Measurements from ENCODE around the gene BLOC1S5.
A peak's percentile ranks its signal among the peaks of the same experiment; 100 is the strongest.

The BLOC1S5 gene

GRCh38 chr6:8064638-8065518 lies 689 bp upstream of the BLOC1S5 start:
- TF ChIP-seq CTCF (IDR thresholded peaks at IDR 0.05; ENCODE audit: extremely low read depth, insufficient read depth, missing control alignments) = no peak
- DNase-seq (ENCODE audit: low spot score) = no peak
- in situ Hi-C loops (cut with MboI; ENCODE audit: low pct_unique_long_range_greater_than_20kb, low sequenced_read_pairs, unreplicated experiment) = no loop called here

- in situ Hi-C loops (cut with MboI; ENCODE audit: low pct_unique_long_range_greater_than_20kb, low sequenced_read_pairs, unreplicated experiment) = no loop called here
- TF ChIP-seq CTCF (IDR thresholded peaks at IDR 0.05; ENCODE audit: extremely low read depth, insufficient read depth, missing control alignments) = no peak
- DNase-seq (ENCODE audit: low spot score) = no peak
These were observed 2.5 kb downstream of the BLOC1S5 start for GRCh38 chr6:8061736-8062135.

GRCh38 chr6:8060346-8060745 lies 3.8 kb downstream of the BLOC1S5 start:
- no peak for TF ChIP-seq CTCF (IDR thresholded peaks at IDR 0.05; ENCODE audit: extremely low read depth, insufficient read depth, missing control alignments)
- DNase-seq (ENCODE audit: low spot score) = no peak
- in situ Hi-C loops (cut with MboI; ENCODE audit: low pct_unique_long_range_greater_than_20kb, low sequenced_read_pairs, unreplicated experiment) = no loop called here

- TF ChIP-seq CTCF (IDR thresholded peaks at IDR 0.05; ENCODE audit: extremely low read depth, insufficient read depth, missing control alignments) = peak; percentile 19
- in situ Hi-C loops (cut with MboI; ENCODE audit: low pct_unique_long_range_greater_than_20kb, low sequenced_read_pairs, unreplicated experiment) = no loop called here
- peak; percentile 27 for DNase-seq (ENCODE audit: low spot score)
These were observed 5.1 kb downstream of the BLOC1S5 start for GRCh38 chr6:8059129-8059528.

GRCh38 chr6:8057793-8058192 lies 6.4 kb downstream of the BLOC1S5 start:
- in situ Hi-C loops (cut with MboI; ENCODE audit: low pct_unique_long_range_greater_than_20kb, low sequenced_read_pairs, unreplicated experiment) = no loop called here
- TF ChIP-seq CTCF (IDR thresholded peaks at IDR 0.05; ENCODE audit: extremely low read depth, insufficient read depth, missing control alignments) = no peak
- no peak for DNase-seq (ENCODE audit: low spot score)

GRCh38 chr6:8057263-8057662 lies 6.9 kb downstream of the BLOC1S5 start:
- in situ Hi-C loops (cut with MboI; ENCODE audit: low pct_unique_long_range_greater_than_20kb, low sequenced_read_pairs, unreplicated experiment) = no loop called here
- no peak for TF ChIP-seq CTCF (IDR thresholded peaks at IDR 0.05; ENCODE audit: extremely low read depth, insufficient read depth, missing control alignments)
- no peak for DNase-seq (ENCODE audit: low spot score)
